Peyer's patch (tissue), 4 donors: ENCODE data around the gene GDNF.

Source experiments
- POLR2A ChIP-seq, 2 donors: fragments of 450-650 bp; IDR thresholded peaks; one replicate each; pipeline ENCODE4 v1.5.1; 2017; ENCODE audit warnings: antibody characterized with exemption in 2 of 2, mild to moderate bottlenecking in 2 of 2, moderate library complexity in 2 of 2
- TF ChIP-seq, protein P1 (sequence below), 6 experiments: fragments of 450-650 bp in 4 of 6; fragments of 200-600 bp in 2 of 6; sonication (generic) in 1 of 6; IDR thresholded peaks; one replicate each; pipeline ENCODE4 v1.5.1; 2017 to 2019; ENCODE audit warnings: antibody characterized with exemption in 6 of 6, mild to moderate bottlenecking in 3 of 6, moderate library complexity in 1 of 6

DNA sequence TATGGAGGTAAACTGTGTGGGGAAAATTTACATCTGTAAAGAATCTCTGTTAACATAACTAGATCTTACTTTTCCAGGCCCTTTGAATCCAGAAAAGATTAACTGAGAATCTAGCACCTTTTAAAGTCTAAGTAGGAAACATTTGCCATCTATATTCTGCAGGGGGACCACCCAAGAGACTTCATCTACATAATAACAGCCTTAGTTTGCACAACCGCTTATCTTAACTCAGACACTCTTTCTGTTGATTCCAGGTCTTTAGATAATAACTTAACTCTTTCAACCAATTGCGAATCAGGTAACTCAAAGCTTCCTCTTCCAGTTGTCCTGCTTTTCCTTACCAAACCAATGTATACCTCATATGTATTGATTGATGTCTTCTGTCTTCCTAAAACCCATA, 53.4 kb downstream of the GDNF start:
- TF ChIP-seq, protein P1, sequence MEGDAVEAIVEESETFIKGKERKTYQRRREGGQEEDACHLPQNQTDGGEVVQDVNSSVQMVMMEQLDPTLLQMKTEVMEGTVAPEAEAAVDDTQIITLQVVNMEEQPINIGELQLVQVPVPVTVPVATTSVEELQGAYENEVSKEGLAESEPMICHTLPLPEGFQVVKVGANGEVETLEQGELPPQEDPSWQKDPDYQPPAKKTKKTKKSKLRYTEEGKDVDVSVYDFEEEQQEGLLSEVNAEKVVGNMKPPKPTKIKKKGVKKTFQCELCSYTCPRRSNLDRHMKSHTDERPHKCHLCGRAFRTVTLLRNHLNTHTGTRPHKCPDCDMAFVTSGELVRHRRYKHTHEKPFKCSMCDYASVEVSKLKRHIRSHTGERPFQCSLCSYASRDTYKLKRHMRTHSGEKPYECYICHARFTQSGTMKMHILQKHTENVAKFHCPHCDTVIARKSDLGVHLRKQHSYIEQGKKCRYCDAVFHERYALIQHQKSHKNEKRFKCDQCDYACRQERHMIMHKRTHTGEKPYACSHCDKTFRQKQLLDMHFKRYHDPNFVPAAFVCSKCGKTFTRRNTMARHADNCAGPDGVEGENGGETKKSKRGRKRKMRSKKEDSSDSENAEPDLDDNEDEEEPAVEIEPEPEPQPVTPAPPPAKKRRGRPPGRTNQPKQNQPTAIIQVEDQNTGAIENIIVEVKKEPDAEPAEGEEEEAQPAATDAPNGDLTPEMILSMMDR (IDR thresholded peaks at IDR 0.05) = no peak
- TF ChIP-seq POLR2A (IDR thresholded peaks at IDR 0.05) = no peak
